CD4-positive, alpha-beta T cell treated with Interferon alpha-2 for 1 hour (primary cell): ENCODE data around the gene PPWD1.

Experiments
- DNase-seq, 2 donors: peaks; one replicate each; pipeline ENCODE4 v3.0.0-alpha.2; 2020 to 2022

PPWD1 gene

DNA sequence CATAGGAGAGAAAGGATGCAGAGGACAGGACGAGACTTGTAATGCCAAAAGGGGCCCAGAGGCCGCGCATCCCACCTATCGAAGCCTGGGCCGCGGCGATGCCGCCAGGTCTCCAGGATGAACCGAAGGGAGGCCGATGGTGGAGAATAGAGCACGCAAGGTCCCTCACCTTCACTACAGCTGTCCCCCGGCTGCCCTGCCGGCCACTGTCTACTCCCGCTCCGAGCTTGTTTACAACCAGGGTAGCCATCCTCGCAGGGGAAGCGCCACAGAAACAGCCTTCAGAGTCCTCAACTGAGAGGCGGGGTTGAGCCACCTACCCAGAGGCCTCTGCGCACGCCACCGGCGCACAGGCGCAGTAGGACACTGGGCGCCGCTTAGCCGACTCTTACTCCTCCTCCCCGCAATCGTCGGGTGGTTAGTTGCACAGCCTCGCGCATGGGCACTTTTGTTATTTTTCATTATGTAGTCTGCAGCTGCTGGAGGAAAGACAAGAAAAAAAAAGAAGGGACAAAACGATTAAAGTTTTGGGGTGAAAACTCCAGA, 61.0 kb downstream of the PPWD1 start, which contains the start of gene TRIM23:
TSS of gene TRIM23 (minus strand) at position 309 of the 546 bp plus-strand sequence. CDS start at position 250, 59 bp downstream.
- peak; percentile 92 to 94 for DNase-seq

- DNase-seq = peak; percentile 87 to 93
These were observed 61.8 kb downstream of the PPWD1 start, which contains the start of the genes SHLD3 and TRAPPC13 for GRCh38 chr5:65624571-65625555. Gene SHLD3, plus strand, starts transcription at chr5:65625027. Its CDS starts 4,561 bp downstream, at chr5:65629588. Gene TRAPPC13, plus strand, starts transcription at chr5:65625027. Its CDS starts 34 bp downstream, at chr5:65625061.

DNA sequence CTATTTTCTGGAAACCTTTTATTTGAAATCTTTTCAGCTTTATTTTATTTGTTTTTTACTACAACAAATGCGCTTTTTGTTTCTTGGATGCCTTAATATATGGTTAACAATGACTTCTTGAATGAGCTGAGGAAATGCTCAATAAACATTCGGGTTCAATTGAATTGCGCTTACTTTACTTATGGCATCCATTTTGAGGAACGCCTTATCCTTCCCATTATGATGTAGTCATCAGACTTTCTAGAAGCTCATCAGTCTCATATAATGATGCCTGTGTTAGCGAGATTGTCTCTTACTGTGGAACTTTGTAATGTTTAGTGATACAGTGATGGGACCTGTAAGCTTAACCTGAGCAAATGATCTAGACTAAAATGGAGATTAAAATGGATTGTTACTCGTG, 62.6 kb downstream of the PPWD1 start:
- DNase-seq = no peak

GRCh38 chr5:65630981-65631380, 67.9 kb downstream of the PPWD1 start:
- DNase-seq = no peak
